CD4-positive, alpha-beta memory T cell (primary cell): ENCODE measurements around the gene SNAP91. TPM values are rescaled to one million over a fixed set of nuclear protein-coding genes. Genes with fewer than 3 reads are reported as not detected.
"Not testable (repeated sequence)": the region's sequence is repeated elsewhere in the genome, so short reads cannot be mapped to it uniquely, and the experiment has no call there.

ENCODE experiments used
- CTCF ChIA-PET: fragments of 350-600 bp; sonication (Branson Sonifier 250); formaldehyde crosslinking; loops from one replicate; lab custom pipeline; 2021; ENCODE audit warnings: inconsistent platforms; ENCODE audit not compliant: partially characterized antibody; lab: Charles Lee
- POLR2A ChIA-PET: fragments of 350-600 bp; sonication (Branson Sonifier 250); formaldehyde crosslinking; loops from one replicate; lab custom pipeline; 2021; ENCODE audit not compliant: partially characterized antibody; lab: Charles Lee
- DNase-seq, 5 donors: peaks; one replicate each; pipeline versions ENCODE4 v3.0.0 to v3.0.0-alpha.2; 2020 to 2022; ENCODE audit warnings: mixed read lengths in 1 of 5
- H3K27ac ChIP-seq: one replicate; pipeline ENCODE4 v1.7.0; 2013; ENCODE audit warnings: low read depth, low read length
- H3K27me3 ChIP-seq: 2 replicates; pipeline ENCODE4 v1.7.0; 2013; ENCODE audit warnings: mild to moderate bottlenecking, low read length, moderate library complexity; ENCODE audit not compliant: insufficient read depth
- H3K36me3 ChIP-seq: 2 replicates; pipeline ENCODE4 v1.7.0; 2013; ENCODE audit warnings: mild to moderate bottlenecking, low read length, moderate library complexity; ENCODE audit not compliant: insufficient read depth
- H3K4me1 ChIP-seq: 2 replicates; pipeline ENCODE4 v1.7.0; 2013; ENCODE audit warnings: mild to moderate bottlenecking, low read length, moderate library complexity; ENCODE audit not compliant: insufficient read depth
- H3K4me3 ChIP-seq, 2 donors: one replicate each; pipeline ENCODE4 v1.7.0; 2013; ENCODE audit warnings: low read length in 2 of 2, mild to moderate bottlenecking in 1 of 2
- H3K9me3 ChIP-seq, 2 donors: one replicate each; pipeline ENCODE4 v1.7.0; 2013; ENCODE audit warnings: low read length in 2 of 2, control low read depth in 1 of 2; ENCODE audit not compliant: control insufficient read depth in 1 of 2
- H3K27ac Mint-ChIP-seq, 7 donors: one replicate each; pipeline ENCODE4 v1.8.0; 2020 to 2021; ENCODE audit warnings: mixed read lengths in 7 of 7, mild to moderate bottlenecking in 6 of 7, inconsistent platforms in 3 of 7, moderate library complexity in 3 of 7
- H3K27me3 Mint-ChIP-seq, 2 donors: one replicate each; pipeline ENCODE4 v1.8.0; 2020 to 2021; ENCODE audit warnings: mixed read lengths in 2 of 2
- H3K36me3 Mint-ChIP-seq, 2 donors: one replicate each; pipeline ENCODE4 v1.8.0; 2020 to 2021; ENCODE audit warnings: mixed read lengths in 2 of 2, inconsistent platforms in 1 of 2, mild to moderate bottlenecking in 1 of 2
- H3K4me1 Mint-ChIP-seq, 4 donors: one replicate each; pipeline ENCODE4 v1.8.0; 2020 to 2021; ENCODE audit warnings: mixed read lengths in 4 of 4, mild to moderate bottlenecking in 1 of 4
- H3K4me3 Mint-ChIP-seq, 8 donors: one replicate each; pipeline ENCODE4 v1.8.0; 2020 to 2021; ENCODE audit warnings: mixed read lengths in 8 of 8, mild to moderate bottlenecking in 7 of 8, moderate library complexity in 6 of 8, inconsistent platforms in 3 of 8
- H3K9me3 Mint-ChIP-seq, 8 donors: one replicate each; pipeline ENCODE4 v1.8.0; 2020 to 2021; ENCODE audit warnings: mixed read lengths in 8 of 8, mild to moderate bottlenecking in 5 of 8, inconsistent platforms in 3 of 8, moderate library complexity in 1 of 8
- intact Hi-C: fragments of 100-400 bp; cut with micrococcal nuclease; formaldehyde crosslinking; loops from one replicate; pipeline ENCODE4 v1.15.1; 2023
- polyA plus RNA-seq, 2 donors: library from polyadenylated mRNA; unstranded; fragments of 300-500 nt; fragmentation: Illumina TruSeq; gene quantifications; one replicate each; pipeline ENCODE4 v1.2.3, GENCODE V29; 2021
- total RNA-seq, 2 experiments: library from RNA; stranded (reverse); gene quantifications; one replicate each; pipeline ENCODE4 v1.2.3, GENCODE V29; 2021

SNAP91 gene
- total and polyA plus RNA-seq, 4 experiments from 2014 or later, result not detected

DNA sequence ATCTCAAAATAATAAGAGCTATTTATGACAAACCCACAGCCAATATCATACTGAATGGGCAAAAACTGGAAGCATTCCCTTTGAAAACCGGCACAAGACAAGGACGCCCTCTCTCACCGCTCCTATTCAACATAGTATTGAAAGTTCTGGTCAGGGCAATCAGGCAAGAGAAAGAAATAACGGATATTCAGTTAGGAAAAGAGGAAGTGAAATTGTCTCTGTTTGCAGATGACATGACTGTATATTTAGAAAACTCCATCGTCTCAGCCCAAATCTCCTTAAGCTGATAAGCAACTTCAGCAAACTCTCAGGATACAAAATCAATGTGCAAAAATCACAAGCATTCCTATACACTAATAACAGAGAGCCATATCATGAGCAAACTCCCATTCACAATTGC, 158.4 kb downstream of the SNAP91 start:
- H3K27me3 ChIP-seq, H3K4me1 Mint-ChIP-seq, intact Hi-C loops, H3K4me1 ChIP-seq, H3K36me3 ChIP-seq, H3K9me3 ChIP-seq, DNase-seq, H3K4me3 ChIP-seq, H3K27me3 Mint-ChIP-seq, CTCF ChIA-PET, H3K27ac Mint-ChIP-seq, H3K27ac ChIP-seq, H3K4me3 Mint-ChIP-seq, H3K36me3 Mint-ChIP-seq, POLR2A ChIA-PET: not testable (repeated sequence)
- peaks cover 0 to 24% (median 4%) of the 10 kb centered on the region in 8 donors for H3K9me3 Mint-ChIP-seq

DNA sequence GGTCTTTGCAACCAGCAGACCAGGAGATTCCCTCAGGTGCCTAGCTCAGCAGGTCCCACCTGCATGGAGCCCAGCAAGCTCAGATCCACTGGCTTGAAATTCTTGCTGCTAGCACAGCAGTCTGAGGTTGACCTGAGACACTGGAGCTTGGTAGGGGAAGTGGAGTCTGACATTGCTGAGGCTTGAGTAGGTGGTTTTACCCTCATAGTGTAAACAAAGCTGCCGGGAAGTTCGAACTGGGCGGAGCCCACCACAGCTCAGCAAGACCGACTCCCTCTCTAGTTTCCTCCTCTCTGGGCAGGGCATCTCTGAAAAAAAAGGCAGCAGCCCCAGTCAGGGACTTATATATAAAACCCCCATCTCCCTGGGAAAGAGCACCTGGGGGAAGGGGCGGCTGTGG, 162.3 kb downstream of the SNAP91 start:
- H3K4me1 ChIP-seq, result no peaks in the 10 kb centered on the region
- no peak overlapping the region for H3K4me3 ChIP-seq
- ChIA-PET CTCF (interaction anchor here (1.5 kb wide), 1 partner anchor 10 kb away, joined by 4 read pairs; no protein-coding TSS in a partner anchor), POLR2A (no interaction called here)
- H3K36me3 ChIP-seq, result no peaks in the 10 kb centered on the region
- H3K27me3 ChIP-seq, result no peaks in the 10 kb centered on the region
- H3K4me1 Mint-ChIP-seq, result peaks cover 0 to 10% (median 0%) of the 10 kb centered on the region in 4 donors
- H3K36me3 Mint-ChIP-seq, result no peaks in the 10 kb centered on the region
- H3K27ac ChIP-seq, result no peak overlapping the region
- intact Hi-C loops, result no loop called here
- no peak overlapping the region for H3K27ac Mint-ChIP-seq
- no peaks in the 10 kb centered on the region for H3K9me3 ChIP-seq
- H3K4me3 Mint-ChIP-seq, result peak overlapping the region in 3 of 8 donors; percentile 12 to 24 (median 19)
- peaks cover 4 to 14% of the 10 kb centered on the region in 2 donors for H3K27me3 Mint-ChIP-seq
- DNase-seq, result peak in 1 of 5 donors; percentile 12
- H3K9me3 Mint-ChIP-seq, result peaks cover 0 to 25% (median 7%) of the 10 kb centered on the region in 8 donors

DNA sequence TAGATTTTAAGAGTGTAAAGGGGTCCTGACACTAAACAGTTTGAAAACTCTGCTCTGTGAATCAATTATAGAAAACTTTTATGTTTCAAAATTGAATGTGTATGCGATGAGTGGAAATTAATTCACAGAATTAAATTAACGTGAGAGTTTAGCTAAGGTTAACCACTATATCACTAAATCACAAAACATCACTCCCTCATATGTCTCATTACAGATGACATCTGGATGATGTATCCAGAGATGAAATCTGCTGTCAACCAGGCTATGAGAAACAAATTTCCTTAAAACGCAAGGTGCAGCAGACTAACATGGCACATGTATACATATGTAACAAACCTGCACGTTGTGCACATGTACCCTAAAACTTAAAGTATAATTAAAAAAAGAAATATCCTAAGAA, 169.2 kb downstream of the SNAP91 start:
- Histone ChIP-seq H3K9me3 (no peaks in the 10 kb centered on the region), H3K36me3 (no peaks in the 10 kb centered on the region), H3K4me1 (no peaks in the 10 kb centered on the region), H3K4me3 (no peak overlapping the region), H3K27me3 (no peaks in the 10 kb centered on the region), H3K27ac (no peak overlapping the region)
- DNase-seq, result no peak
- Mint-ChIP-seq H3K4me3 (no peak overlapping the region), H3K9me3 (peaks cover 0 to 6% (median 4%) of the 10 kb centered on the region in 8 donors), H3K4me1 (no peaks in the 10 kb centered on the region), H3K27ac (no peak overlapping the region), H3K36me3 (no peaks in the 10 kb centered on the region), H3K27me3 (peaks cover 4 to 11% of the 10 kb centered on the region in 2 donors)
- ChIA-PET CTCF (no interaction called here), POLR2A (no interaction called here)
- intact Hi-C loops, result no loop called here

DNA sequence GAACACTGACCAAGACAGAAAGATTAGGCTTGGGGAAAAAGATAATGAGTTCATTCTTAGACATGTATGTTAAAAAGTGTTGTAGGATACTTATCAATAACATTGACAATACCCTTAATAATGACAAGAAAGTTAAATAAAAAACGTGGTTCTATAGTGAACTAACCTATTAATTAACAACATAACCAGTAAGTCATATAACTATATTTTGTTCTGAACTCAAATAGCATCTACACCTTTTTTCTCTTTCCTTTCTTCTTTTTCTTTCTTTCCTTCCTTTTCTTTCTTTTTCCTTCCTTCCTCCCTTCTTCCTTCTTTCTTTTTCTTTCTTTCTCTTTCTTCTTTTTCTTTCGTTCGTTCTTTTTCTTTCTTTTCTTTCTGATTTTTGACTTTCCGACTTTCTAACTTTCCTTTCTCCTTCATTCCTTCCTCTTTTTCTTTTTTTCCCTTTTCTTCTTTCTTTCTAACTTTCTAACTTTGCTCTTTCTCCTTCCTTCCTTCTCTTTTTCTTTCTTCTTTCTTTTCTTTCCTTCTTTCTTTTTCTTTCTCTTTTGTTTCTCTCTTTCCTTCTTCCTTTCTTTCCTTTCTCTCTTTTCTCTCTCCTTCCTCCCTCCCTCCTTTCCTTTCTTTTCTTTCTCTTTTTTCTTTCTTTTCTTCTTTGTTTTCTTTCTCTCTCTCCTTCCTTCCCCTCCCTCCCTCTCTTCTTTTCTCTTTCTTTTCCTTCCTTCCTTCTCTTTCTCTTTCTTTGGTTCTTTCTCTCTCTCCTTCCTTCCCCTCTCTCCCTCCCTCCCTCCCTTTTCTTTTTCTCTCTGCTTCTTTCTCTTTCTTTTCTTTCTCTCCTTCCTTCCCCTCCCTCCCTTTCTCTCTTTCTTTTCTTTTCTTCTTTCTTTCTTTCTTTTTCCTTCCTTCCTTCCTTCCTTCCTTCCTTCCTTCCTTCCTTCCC, 172.0 kb downstream of the SNAP91 start:
- H3K27ac Mint-ChIP-seq, result no peak overlapping the region
- DNase-seq, result no peak
- ChIA-PET POLR2A (no interaction called here), CTCF (interaction anchor here (0.6 to 1.4 kb wide), 4 partner anchors 10 to 23 kb away, joined by 3 to 5 read pairs (median 4); no protein-coding TSS in a partner anchor)
- peaks cover 0 to 4% (median under 1%) of the 10 kb centered on the region in 8 donors for H3K9me3 Mint-ChIP-seq
- H3K27me3 Mint-ChIP-seq, result peaks cover 0 to 10% of the 10 kb centered on the region in 2 donors
- peak overlapping the region in 1 of 8 donors; percentile 52 for H3K4me3 Mint-ChIP-seq
- Histone ChIP-seq H3K27me3 (no peaks in the 10 kb centered on the region), H3K27ac (no peak overlapping the region), H3K4me3 (no peak overlapping the region), H3K9me3 (no peaks in the 10 kb centered on the region), H3K36me3 (no peaks in the 10 kb centered on the region), H3K4me1 (no peaks in the 10 kb centered on the region)
- H3K36me3 Mint-ChIP-seq, result no peaks in the 10 kb centered on the region
- intact Hi-C loops, result no loop called here
- H3K4me1 Mint-ChIP-seq, result no peaks in the 10 kb centered on the region

DNA sequence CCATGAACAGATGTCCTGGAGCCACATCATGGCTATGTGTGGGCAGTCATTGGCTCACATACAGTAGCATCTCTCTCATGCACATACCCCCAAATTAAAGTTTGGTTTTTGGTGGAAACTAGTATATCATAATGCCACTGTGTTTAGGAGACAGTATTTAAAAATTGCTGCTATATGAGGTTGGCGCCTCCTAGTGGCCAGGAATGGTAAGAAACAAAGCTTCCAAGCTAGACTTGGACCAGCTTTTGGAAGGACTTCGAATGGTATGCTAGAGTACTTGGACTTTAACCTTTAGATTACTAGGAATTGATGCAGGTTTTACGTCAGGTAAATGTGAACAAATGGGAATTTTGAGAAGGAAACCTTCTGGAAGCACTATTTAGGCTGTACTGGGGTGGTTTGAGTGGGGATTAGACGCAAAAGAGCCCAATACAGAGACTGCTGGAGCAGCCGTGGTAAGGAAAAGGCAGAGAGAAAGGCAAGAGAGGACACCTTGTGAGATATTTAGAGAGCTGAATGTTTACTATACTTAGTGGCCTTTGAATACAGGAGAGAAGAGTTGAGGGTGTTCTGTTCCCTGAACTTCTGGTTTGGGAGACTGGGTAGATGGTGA, 172.8 kb downstream of the SNAP91 start:
- ChIA-PET POLR2A (no interaction called here), CTCF (interaction anchor here (0.6 to 1.4 kb wide), 4 partner anchors 11 to 22 kb away, joined by 3 to 5 read pairs (median 4); no protein-coding TSS in a partner anchor)
- DNase-seq, result peak in 3 of 5 donors; percentile 16 to 43 (median 21)
- Histone ChIP-seq H3K9me3 (no peaks in the 10 kb centered on the region), H3K27me3 (no peaks in the 10 kb centered on the region), H3K4me1 (no peaks in the 10 kb centered on the region), H3K36me3 (no peaks in the 10 kb centered on the region), H3K27ac (no peak overlapping the region), H3K4me3 (no peak overlapping the region)
- intact Hi-C loops, result no loop called here
- H3K36me3 Mint-ChIP-seq, result no peaks in the 10 kb centered on the region
- no peaks in the 10 kb centered on the region for H3K4me1 Mint-ChIP-seq
- peaks cover 0 to 10% of the 10 kb centered on the region in 2 donors for H3K27me3 Mint-ChIP-seq
- no peak overlapping the region for H3K4me3 Mint-ChIP-seq
- no peak overlapping the region for H3K27ac Mint-ChIP-seq
- peaks cover 0 to 4% (median 0%) of the 10 kb centered on the region in 8 donors for H3K9me3 Mint-ChIP-seq

DNA sequence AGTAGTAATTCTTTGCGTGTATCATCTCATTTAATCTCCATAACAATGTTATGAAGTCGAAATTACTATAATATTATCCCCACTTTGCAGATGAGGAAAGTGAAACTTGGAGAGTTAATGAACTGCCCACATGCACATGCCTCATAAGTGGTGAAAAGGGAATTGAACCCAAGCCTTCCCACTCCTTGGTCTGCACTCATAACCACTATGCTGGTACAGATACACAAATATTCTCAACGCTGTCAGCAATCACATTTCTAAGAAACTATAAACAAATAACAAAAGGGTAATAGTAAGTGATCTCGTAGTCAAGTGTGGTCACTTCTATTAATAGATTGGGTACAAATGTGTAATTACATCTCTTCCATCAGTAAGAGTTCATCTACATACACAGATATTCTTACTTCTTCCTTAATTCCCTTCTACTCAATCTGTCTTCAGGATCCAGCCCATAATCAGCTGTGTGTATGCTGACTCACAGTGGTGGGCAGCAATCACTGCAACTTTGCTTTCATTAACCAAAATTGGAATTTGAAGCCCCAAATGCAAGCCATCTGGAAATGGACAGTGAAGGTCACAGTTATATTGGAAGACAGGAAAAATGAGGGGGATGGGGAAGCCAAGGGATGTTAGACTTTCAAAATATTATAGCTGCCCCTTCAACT, 190.0 kb downstream of the SNAP91 start:
- CTCF ChIA-PET, result no interaction called here
- intact Hi-C loops, result no loop called here

DNA sequence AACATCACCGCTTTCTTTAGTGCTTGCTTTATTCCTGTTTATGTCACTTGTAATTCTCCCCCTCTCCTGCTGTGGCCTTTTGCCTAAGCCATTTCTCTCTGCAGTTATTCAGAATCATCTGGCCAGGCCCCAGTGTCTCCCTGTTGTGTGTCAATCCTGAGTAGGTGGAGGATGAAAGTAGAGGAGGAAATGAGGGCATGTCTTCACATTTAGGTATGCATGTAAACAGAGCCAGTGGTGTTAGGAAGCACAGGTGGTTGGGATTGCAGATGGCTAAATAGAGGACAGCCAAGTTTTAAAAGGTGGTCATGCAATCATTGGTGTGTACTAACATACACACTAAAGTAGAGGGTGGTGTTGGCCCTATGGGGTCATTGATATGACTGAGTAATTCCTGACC, 191.4 kb downstream of the SNAP91 start:
- H3K27ac ChIP-seq, result no peak overlapping the region
- intact Hi-C loops, result no loop called here
- no peak for DNase-seq
- H3K27me3 ChIP-seq, result no peaks in the 10 kb centered on the region
- Mint-ChIP-seq H3K9me3 (no peaks in the 10 kb centered on the region), H3K27me3 (peaks cover 16 to 21% of the 10 kb centered on the region in 2 donors), H3K4me1 (peaks cover 3 to 8% (median 4%) of the 10 kb centered on the region in 4 donors), H3K27ac (no peak overlapping the region), H3K36me3 (no peaks in the 10 kb centered on the region), H3K4me3 (no peak overlapping the region)
- ChIA-PET CTCF (no interaction called here), POLR2A (no interaction called here)
- H3K4me3 ChIP-seq, result no peak overlapping the region
- H3K36me3 ChIP-seq, result no peaks in the 10 kb centered on the region
- no peaks in the 10 kb centered on the region for H3K9me3 ChIP-seq
- H3K4me1 ChIP-seq, result no peaks in the 10 kb centered on the region

More for the DNA sequence above, 190.0 kb downstream of the SNAP91 start:
- POLR2A ChIA-PET, result no interaction called here
- peaks cover 0 to 3% (median 0%) of the 10 kb centered on the region in 8 donors for H3K9me3 Mint-ChIP-seq
- peaks cover 11 to 14% of the 10 kb centered on the region in 2 donors for H3K27me3 Mint-ChIP-seq
- Histone ChIP-seq H3K4me1 (no peaks in the 10 kb centered on the region), H3K36me3 (no peaks in the 10 kb centered on the region), H3K27ac (no peak overlapping the region), H3K4me3 (no peak overlapping the region), H3K27me3 (no peaks in the 10 kb centered on the region), H3K9me3 (no peaks in the 10 kb centered on the region)
- H3K4me1 Mint-ChIP-seq, result no peaks in the 10 kb centered on the region
- H3K36me3 Mint-ChIP-seq, result no peaks in the 10 kb centered on the region
- DNase-seq, result no peak
- no peak overlapping the region for H3K4me3 Mint-ChIP-seq
- H3K27ac Mint-ChIP-seq, result peak overlapping the region in 1 of 7 donors; percentile 30
